IMR-90 (cell line): ENCODE results near the gene WDR89. TPM values are rescaled to one million over a fixed set of nuclear protein-coding genes. Genes with fewer than 3 reads are reported as not detected.

ENCODE experiments used
- ATAC-seq: fragments of 200-7000 bp; cut with Tn5 transposase; 2 replicates; pipeline ENCODE4 v1.9.1; 2020; ENCODE audit warnings: low read depth, mild to moderate bottlenecking, moderate library complexity
- BruUV-seq: library from RNA; stranded (reverse); fragments of 400-500 nt; replicated peaks from 2 replicates; lab custom pipeline; 2021; lab: Mats Ljungman, UMichigan
- CTCF ChIA-PET: fragments of 300-600 bp; formaldehyde crosslinking; extraction: SDS; loops from one replicate; lab custom pipeline; 2021; ENCODE audit warnings: antibody characterized with exemption; lab: Yijun Ruan, JAX
- POLR2A ChIA-PET: fragments of 300-600 bp; sonication (Branson Sonifier 250); formaldehyde crosslinking; loops from one replicate; lab custom pipeline; 2022; ENCODE audit warnings: antibody characterized with exemption; ENCODE audit not compliant: unreplicated experiment; lab: Charles Lee
- DNase-seq: peaks from one replicate; pipeline ENCODE4 v3.0.0; 2013
- H2AFZ ChIP-seq: replicated peaks from 2 replicates; pipeline ENCODE3; 2013; ENCODE audit warnings: low read length, mild to moderate bottlenecking; ENCODE audit not compliant: poor library complexity
- H2AK5ac ChIP-seq: 2 replicates; pipeline ENCODE4 v1.6.1; 2013; ENCODE audit warnings: low read depth, low read length, inconsistent platforms
- H2AK9ac ChIP-seq: replicated peaks from 2 replicates; pipeline ENCODE3; 2013; ENCODE audit warnings: mild to moderate bottlenecking, low read depth, low read length, moderate library complexity; ENCODE audit not compliant: poor library complexity
- H2BK120ac ChIP-seq: 2 replicates; pipeline ENCODE4 v1.6.1; 2013; ENCODE audit warnings: low read depth, low read length, inconsistent platforms
- H2BK15ac ChIP-seq: 3 replicates; pipeline ENCODE4 v1.6.1; 2013; ENCODE audit warnings: low read depth, low read length, inconsistent platforms
- H2BK20ac ChIP-seq: 2 replicates; pipeline ENCODE4 v1.6.1; 2013; ENCODE audit warnings: low read depth, mild to moderate bottlenecking, inconsistent platforms, low read length, moderate library complexity
- H2BK5ac ChIP-seq: 2 replicates; pipeline ENCODE4 v1.6.1; 2013; ENCODE audit warnings: mild to moderate bottlenecking, low read depth, low read length, inconsistent platforms; ENCODE audit not compliant: poor library complexity, severe bottlenecking
- H3K14ac ChIP-seq: replicated peaks from 2 replicates; pipeline ENCODE4 v1.6.1; 2013; ENCODE audit warnings: low read depth, low read length, inconsistent platforms
- H3K18ac ChIP-seq: 2 replicates; pipeline ENCODE4 v1.6.1; 2013; ENCODE audit warnings: low read depth, low read length, control low read depth
- H3K23ac ChIP-seq: 2 replicates; pipeline ENCODE4 v1.6.1; 2013; ENCODE audit warnings: low read depth, low read length, inconsistent platforms
- H3K27ac ChIP-seq: 2 replicates; pipeline ENCODE4 v1.5.1; 2013; ENCODE audit warnings: mild to moderate bottlenecking, control low read depth, low read length; ENCODE audit not compliant: insufficient read depth
- H3K27me3 ChIP-seq: 2 replicates; pipeline ENCODE4 v1.6.1; 2013; ENCODE audit warnings: low read length; ENCODE audit not compliant: control insufficient read depth, insufficient read depth
- H3K36me3 ChIP-seq: 2 replicates; pipeline ENCODE4 v1.6.1; 2013; ENCODE audit warnings: low read length, mixed read lengths; ENCODE audit not compliant: control insufficient read depth, insufficient read depth
- H3K4ac ChIP-seq: 2 replicates; pipeline ENCODE4 v1.6.1; 2013; ENCODE audit warnings: low read depth, low read length, inconsistent platforms
- H3K4me1 ChIP-seq: 2 replicates; pipeline ENCODE4 v1.6.1; 2013; ENCODE audit warnings: low read length, mixed read lengths; ENCODE audit not compliant: control insufficient read depth, insufficient read depth
- H3K4me2 ChIP-seq: 2 replicates; pipeline ENCODE4 v1.6.1; 2013; ENCODE audit warnings: low read depth, mild to moderate bottlenecking, control low read depth, low read length, moderate library complexity
- H3K4me3 ChIP-seq: 2 replicates; pipeline ENCODE4 v1.5.1; 2013; ENCODE audit warnings: low read depth, mild to moderate bottlenecking, control low read depth, low read length, moderate library complexity; ENCODE audit not compliant: insufficient read depth
- H3K56ac ChIP-seq: 2 replicates; pipeline ENCODE4 v1.6.1; 2013; ENCODE audit warnings: low read length, inconsistent platforms; ENCODE audit not compliant: insufficient read depth; ENCODE audit errors: extremely low read depth
- H3K79me1 ChIP-seq, 2 experiments: 2 replicates each; pipeline ENCODE4 v1.6.1; 2013; ENCODE audit warnings: low read length in 2 of 2, inconsistent platforms in 1 of 2, low read depth in 1 of 2
- H3K9ac ChIP-seq: 2 replicates; pipeline ENCODE4 v1.6.1; 2013; ENCODE audit warnings: low read depth, low read length, control low read depth
- H3K9me1 ChIP-seq: 2 replicates; pipeline ENCODE4 v1.6.1; 2013; ENCODE audit warnings: low read length, inconsistent platforms; ENCODE audit not compliant: insufficient read depth
- H3K9me3 ChIP-seq: 2 replicates; pipeline ENCODE4 v1.6.1; 2013; ENCODE audit warnings: low read length; ENCODE audit not compliant: control insufficient read depth, insufficient read depth
- H4K20me1 ChIP-seq: 2 replicates; pipeline ENCODE4 v1.6.1; 2013; ENCODE audit warnings: low read length, inconsistent platforms; ENCODE audit not compliant: insufficient read depth
- H4K5ac ChIP-seq: 2 replicates; pipeline ENCODE4 v1.6.1; 2013; ENCODE audit warnings: mild to moderate bottlenecking, low read depth, low read length, control low read depth
- H4K8ac ChIP-seq, 2 experiments: 2 replicates each; pipeline ENCODE4 v1.6.1; 2013; ENCODE audit warnings: low read depth in 2 of 2, low read length in 2 of 2, control low read depth in 1 of 2, inconsistent platforms in 1 of 2
- H4K91ac ChIP-seq: 2 replicates; pipeline ENCODE4 v1.6.1; 2013; ENCODE audit warnings: low read depth, low read length, inconsistent platforms; ENCODE audit not compliant: insufficient read depth
- BHLHE40 ChIP-seq: fragments of 150-350 bp; IDR thresholded peaks from 2 replicates; pipeline ENCODE4 v1.6.1; 2016; ENCODE audit warnings: mild to moderate bottlenecking, low read depth, low read length
- CEBPB ChIP-seq: IDR thresholded peaks from 2 replicates; pipeline ENCODE4 v1.6.1; 2012; ENCODE audit warnings: low read depth, low read length, improper control_type of control experiment
- CHD1 ChIP-seq: IDR thresholded peaks from 2 replicates; pipeline ENCODE4 v1.6.1; 2012; ENCODE audit warnings: low read depth, low read length, improper control_type of control experiment
- CTCF ChIP-seq: conservative IDR thresholded peaks from 2 replicates; pipeline ENCODE4 v1.5.1; 2012; ENCODE audit warnings: mild to moderate bottlenecking, low read depth, low read length, improper control_type of control experiment
- FOS ChIP-seq: fragments of 150-350 bp; IDR thresholded peaks from 2 replicates; pipeline ENCODE4 v1.6.1; 2016; ENCODE audit warnings: low read depth, low read length
- MAFK ChIP-seq: IDR thresholded peaks from 2 replicates; pipeline ENCODE4 v1.6.1; 2012; ENCODE audit warnings: low read depth, low read length, improper control_type of control experiment
- MAZ ChIP-seq: IDR thresholded peaks from 2 replicates; pipeline ENCODE4 v1.6.1; 2012; ENCODE audit warnings: low read depth, mild to moderate bottlenecking, low read length, improper control_type of control experiment, moderate library complexity, borderline replicate concordance
- MXI1 ChIP-seq: IDR thresholded peaks from 2 replicates; pipeline ENCODE4 v1.6.1; 2012; ENCODE audit warnings: low read depth, mild to moderate bottlenecking, low read length, moderate library complexity, borderline replicate concordance
- NFE2L2 ChIP-seq: fragments of 150-350 bp; IDR thresholded peaks from 2 replicates; pipeline ENCODE4 v1.6.1; 2016; ENCODE audit warnings: low read depth, mild to moderate bottlenecking, low read length
- POLR2A ChIP-seq: IDR thresholded peaks from 2 replicates; pipeline ENCODE4 v1.6.1; 2012; ENCODE audit warnings: mild to moderate bottlenecking, low read depth, low read length
- RAD21 ChIP-seq: IDR thresholded peaks from 2 replicates; pipeline ENCODE4 v1.6.1; 2012; ENCODE audit warnings: low read length, improper control_type of control experiment
- RCOR1 ChIP-seq: IDR thresholded peaks from 2 replicates; pipeline ENCODE4 v1.6.1; 2012; ENCODE audit warnings: mild to moderate bottlenecking, low read length, improper control_type of control experiment; ENCODE audit not compliant: insufficient replicate concordance
- RFX5 ChIP-seq: IDR thresholded peaks from 2 replicates; pipeline ENCODE4 v1.8.0; 2012; ENCODE audit warnings: low read depth, mild to moderate bottlenecking, low read length, moderate library complexity
- SMC3 ChIP-seq: fragments of 150-350 bp; IDR thresholded peaks from 2 replicates; pipeline ENCODE4 v1.6.1; 2016; ENCODE audit warnings: low read depth, mild to moderate bottlenecking, antibody characterized with exemption, low read length, moderate library complexity
- USF2 ChIP-seq: fragments of 150-350 bp; IDR thresholded peaks from 2 replicates; pipeline ENCODE4 v1.6.1; 2017; ENCODE audit warnings: mild to moderate bottlenecking, antibody characterized with exemption, low read length, low read depth
- WGBS, 2 experiments: methylation state at CpG; one replicate each; pipeline versions ENCODE4 v1.1.5 to v1.1.7; 2013; ENCODE audit warnings: missing lambda C conversion rate in 2 of 2; ENCODE audit not compliant: insufficient read length in 1 of 2; ENCODE audit errors: extremely low coverage in 2 of 2; 5-methylcytosine and 5-hydroxymethylcytosine counted together
- dilution Hi-C: fragments of 300-500 bp; cut with HindIII; formaldehyde crosslinking; loops from one replicate; pipeline ENCODE4 v1.14.3; 2018; ENCODE audit warnings: low sequenced_read_pairs; ENCODE audit not compliant: unreplicated experiment
- in situ Hi-C: fragments of 300-500 bp; cut with MboI; formaldehyde crosslinking; loops from 3 replicates; pipeline ENCODE4 v1.14.3; 2019; ENCODE audit warnings: low sequenced_read_pairs, inconsistent platforms, mixed read lengths
- intact Hi-C: fragments of 100-400 bp; cut with micrococcal nuclease; formaldehyde crosslinking; loops from 2 replicates; pipeline ENCODE4 v1.10.0; 2022
- polyA plus RNA-seq, 3 experiments: library from polyadenylated mRNA; depleted of rRNA; stranded (reverse); fragments of >200 nt; gene quantifications; 2 replicates each; pipeline ENCODE4 v1.2.3, GENCODE V29; 2012; ENCODE audit warnings: low replicate concordance in 1 of 3
- total RNA-seq: library from RNA; depleted of rRNA; stranded (reverse); fragments of >200 nt; gene quantifications from 2 replicates; pipeline ENCODE4 v1.2.3, GENCODE V29; 2012
- TF ChIP-seq, protein P1 (sequence below): fragments of 150-350 bp; IDR thresholded peaks from 2 replicates; pipeline ENCODE4 v1.6.1; 2016; ENCODE audit warnings: low read depth, mild to moderate bottlenecking, low read length, moderate library complexity, borderline replicate concordance

Gene WDR89
- total and polyA plus RNA-seq, 2 of the 4 experiments (the other 2 are of a cell fraction), result 4.3 to 10.2 TPM

DNA sequence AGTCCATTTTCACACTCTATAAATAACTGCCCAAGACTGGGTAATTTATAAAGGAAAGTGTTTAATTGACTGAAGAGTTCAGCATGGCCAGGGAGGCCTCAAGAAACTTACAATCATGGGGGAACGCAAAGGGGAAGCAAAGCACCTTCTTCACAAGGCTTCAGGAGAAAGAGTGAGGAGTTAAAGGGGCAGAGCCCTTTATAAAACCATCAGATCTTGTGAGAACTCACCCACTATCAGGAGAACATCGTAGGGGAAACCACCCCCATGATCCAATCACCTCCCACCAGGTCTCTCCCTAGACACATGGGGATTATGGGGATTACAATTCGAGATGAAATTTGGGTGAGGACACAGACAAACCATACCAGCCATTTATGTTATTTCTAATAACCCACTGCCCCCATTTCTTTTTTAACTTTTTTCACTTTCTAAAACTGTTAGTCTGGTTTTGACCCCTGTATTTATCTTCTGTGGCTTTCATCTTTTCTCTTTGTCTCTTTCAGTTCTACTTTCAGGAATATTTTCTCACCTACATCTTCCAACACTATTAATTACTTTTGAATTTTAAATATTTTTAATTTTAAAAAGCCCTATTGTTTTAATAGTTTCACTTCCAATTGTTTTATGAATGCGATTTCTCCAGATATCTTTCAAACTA lies 44.5 kb downstream of the WDR89 start:
- no CpG with 5 or more reads among the region's 4 CpGs for WGBS, 2 experiments
- Histone ChIP-seq H3K23ac (no peak overlapping the region), H3K4ac (no peak overlapping the region), H2BK120ac (no peak overlapping the region), H2AFZ (no peak overlapping the region), H3K79me1 (peaks cover 0 to 3% of the 10 kb centered on the region in 2 experiments; a peak in 2 of 4 replicates), H3K27me3 (no peaks in the 10 kb centered on the region), H2BK5ac (no peak overlapping the region), H4K5ac (no peak overlapping the region), H2AK5ac (no peak overlapping the region), H3K9ac (no peak overlapping the region), H3K18ac (no peak overlapping the region), H3K56ac (no peak overlapping the region), H3K27ac (no peak overlapping the region), H4K8ac (no peak overlapping the region), H2BK20ac (no peak overlapping the region), H3K36me3 (peaks cover 7% of the 10 kb centered on the region), H3K4me3 (no peak overlapping the region), H3K9me1 (0 out of 2 replicates have a peak, but pooled peaks cover 2% of the 10 kb centered on the region), H3K4me2 (no peak overlapping the region), H2BK15ac (no peak overlapping the region), H4K20me1 (no peaks in the 10 kb centered on the region), H2AK9ac (no peak overlapping the region), H3K9me3 (peaks cover 14% of the 10 kb centered on the region), H3K14ac (no peak overlapping the region), H3K4me1 (no peaks in the 10 kb centered on the region), H4K91ac (no peak overlapping the region)
- CTCF ChIA-PET, result no interaction called here
- BruUV-seq, result no TSS peak
- dilution Hi-C loops, result no loop called here
- POLR2A ChIA-PET, result no interaction called here
- DNase-seq (no peak), ATAC-seq (no peak)
- no peak for TF ChIP-seq RCOR1
- no peak for TF ChIP-seq USF2
- TF ChIP-seq MAZ, result no peak
- no peak for TF ChIP-seq SMC3
- no peak for TF ChIP-seq NFE2L2
- TF ChIP-seq MXI1, result no peak
- no peak for TF ChIP-seq FOS
- TF ChIP-seq CTCF, result no peak
- no peak for TF ChIP-seq CHD1
- no peak for TF ChIP-seq BHLHE40
- TF ChIP-seq POLR2A, result no peak
- TF ChIP-seq MAFK, result no peak
- no peak for TF ChIP-seq CEBPB
- no peak for TF ChIP-seq RAD21
- no peak for TF ChIP-seq RFX5
- TF ChIP-seq, protein P1, sequence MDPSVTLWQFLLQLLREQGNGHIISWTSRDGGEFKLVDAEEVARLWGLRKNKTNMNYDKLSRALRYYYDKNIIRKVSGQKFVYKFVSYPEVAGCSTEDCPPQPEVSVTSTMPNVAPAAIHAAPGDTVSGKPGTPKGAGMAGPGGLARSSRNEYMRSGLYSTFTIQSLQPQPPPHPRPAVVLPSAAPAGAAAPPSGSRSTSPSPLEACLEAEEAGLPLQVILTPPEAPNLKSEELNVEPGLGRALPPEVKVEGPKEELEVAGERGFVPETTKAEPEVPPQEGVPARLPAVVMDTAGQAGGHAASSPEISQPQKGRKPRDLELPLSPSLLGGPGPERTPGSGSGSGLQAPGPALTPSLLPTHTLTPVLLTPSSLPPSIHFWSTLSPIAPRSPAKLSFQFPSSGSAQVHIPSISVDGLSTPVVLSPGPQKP, result no peak
- intact Hi-C loops, result no loop called here
- in situ Hi-C loops, result no loop called here
